ENCODE results near the gene KIF13A. TPM values are rescaled to one million over a fixed set of nuclear protein-coding genes. Genes with fewer than 3 reads are reported as not detected.

Gene KIF13A
- total RNA-seq, 1 donor from 2014 or later: 44.4 TPM

GRCh38 chr6:17957904-17958620 lies 29.4 kb downstream of the KIF13A start:
- Mint-ChIP-seq H3K36me3 (ENCODE audit: insufficient read depth) (peaks cover 3% of the 10 kb centered on the region), H3K27me3 (no peaks in the 10 kb centered on the region), H3K4me3 (ENCODE audit: low read depth) (no peak overlapping the region), H3K9me3 (ENCODE audit: low read depth) (no peaks in the 10 kb centered on the region), H3K4me1 (ENCODE audit: low read depth) (no peaks in the 10 kb centered on the region), H3K27ac (no peak overlapping the region)
- no peak for TF ChIP-seq CTCF (IDR thresholded peaks at IDR 0.05; ENCODE audit: unreplicated experiment)
- no peak for DNase-seq (ENCODE audit: low spot score, unreplicated experiment)

DNA sequence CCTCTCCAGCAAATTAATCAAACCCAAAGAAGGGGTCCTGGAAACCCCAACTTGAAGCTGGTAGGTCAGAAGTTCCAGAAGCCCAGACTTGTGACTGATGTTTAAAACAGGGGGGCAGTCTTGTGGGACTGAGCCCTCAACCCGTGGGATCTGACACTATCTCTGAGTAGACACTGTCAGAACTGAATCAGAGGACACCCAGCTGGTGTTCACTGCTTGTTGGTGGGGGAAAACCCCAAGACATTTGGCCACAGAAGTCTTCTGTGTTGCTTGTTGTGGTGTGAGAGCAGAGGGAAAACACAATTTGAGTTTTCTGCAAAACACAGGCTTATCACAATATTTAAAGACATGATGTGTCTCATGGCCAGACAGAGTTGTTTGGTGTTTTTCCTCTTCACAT lies 29.9 kb downstream of the KIF13A start:
- Mint-ChIP-seq H3K27me3 (no peaks in the 10 kb centered on the region), H3K4me1 (ENCODE audit: low read depth) (no peaks in the 10 kb centered on the region), H3K27ac (no peak overlapping the region), H3K4me3 (ENCODE audit: low read depth) (no peak overlapping the region), H3K36me3 (ENCODE audit: insufficient read depth) (peaks cover 5% of the 10 kb centered on the region), H3K9me3 (ENCODE audit: low read depth) (no peaks in the 10 kb centered on the region)
- TF ChIP-seq CTCF (IDR thresholded peaks at IDR 0.05; ENCODE audit: unreplicated experiment): no peak
- DNase-seq (ENCODE audit: low spot score, unreplicated experiment): no peak

DNA sequence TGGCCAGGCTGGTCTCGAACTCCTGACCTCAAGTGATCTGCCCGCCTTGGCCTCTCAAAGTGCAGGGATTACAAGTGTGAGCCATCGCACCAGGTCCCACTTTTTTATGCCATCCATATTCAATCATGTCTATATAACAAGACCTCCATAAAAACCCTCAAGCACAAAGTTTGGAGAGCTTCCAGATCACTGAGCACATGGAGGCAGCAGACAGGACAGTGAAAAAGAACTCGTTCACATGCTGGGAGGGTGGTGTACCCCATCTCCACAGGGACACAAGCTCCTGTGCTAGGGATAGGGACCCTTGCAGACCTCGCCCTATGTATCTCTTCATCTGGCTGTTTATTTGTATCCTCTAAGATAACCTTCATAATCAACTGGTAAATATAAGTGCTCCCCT lies 30.3 kb downstream of the KIF13A start:
- Mint-ChIP-seq H3K27me3 (no peaks in the 10 kb centered on the region), H3K36me3 (ENCODE audit: insufficient read depth) (peaks cover 5% of the 10 kb centered on the region), H3K27ac (no peak overlapping the region), H3K4me3 (ENCODE audit: low read depth) (no peak overlapping the region), H3K4me1 (ENCODE audit: low read depth) (no peaks in the 10 kb centered on the region), H3K9me3 (ENCODE audit: low read depth) (no peaks in the 10 kb centered on the region)
- TF ChIP-seq CTCF (IDR thresholded peaks at IDR 0.05; ENCODE audit: unreplicated experiment): no peak
- no peak for DNase-seq (ENCODE audit: low spot score, unreplicated experiment)

DNA sequence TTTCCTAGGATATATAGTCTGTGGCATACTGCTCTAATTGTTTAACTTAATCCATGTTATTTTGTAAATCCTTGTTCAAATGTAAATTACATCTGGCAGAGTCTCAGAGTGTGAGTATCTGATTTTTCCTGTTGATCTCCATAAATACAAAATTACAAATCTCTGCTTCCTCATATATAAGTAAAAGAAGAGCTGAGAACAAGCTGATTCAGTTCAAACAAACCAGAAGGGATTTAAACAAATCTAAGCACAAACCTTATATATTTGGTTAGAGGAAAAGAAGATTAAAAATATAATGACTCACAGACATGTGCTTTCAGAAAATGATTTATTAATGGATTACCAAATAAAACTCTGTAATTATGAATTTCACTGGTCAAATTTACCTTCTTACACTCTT lies 37.3 kb downstream of the KIF13A start:
- Mint-ChIP-seq H3K4me1 (ENCODE audit: low read depth) (peaks cover 4% of the 10 kb centered on the region), H3K9me3 (ENCODE audit: low read depth) (peaks cover 3% of the 10 kb centered on the region), H3K4me3 (ENCODE audit: low read depth) (no peak overlapping the region), H3K27me3 (no peaks in the 10 kb centered on the region), H3K36me3 (ENCODE audit: insufficient read depth) (peaks cover 11% of the 10 kb centered on the region), H3K27ac (no peak overlapping the region)
- TF ChIP-seq CTCF (IDR thresholded peaks at IDR 0.05; ENCODE audit: unreplicated experiment): no peak
- DNase-seq (ENCODE audit: low spot score, unreplicated experiment): no peak

DNA sequence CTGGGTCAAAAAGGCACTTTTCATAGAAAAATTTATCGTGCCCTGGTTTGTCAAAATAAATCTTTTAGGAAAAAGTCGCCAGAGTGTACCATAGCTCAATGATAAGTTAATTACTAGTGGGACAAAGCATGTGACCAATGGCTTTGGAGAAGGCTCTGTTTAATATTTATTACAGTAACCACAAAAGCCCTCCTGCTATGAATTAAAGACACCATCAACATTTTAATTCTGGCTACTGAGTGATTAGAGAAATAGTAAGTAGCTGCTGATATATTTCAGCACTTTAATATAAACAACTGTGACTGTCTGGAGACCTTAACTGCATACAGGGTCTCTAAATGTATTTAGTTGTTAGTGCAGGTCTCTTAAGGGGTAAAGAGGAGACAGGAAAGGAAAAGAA lies 38.3 kb downstream of the KIF13A start:
- no peak overlapping the region for H3K4me3 Mint-ChIP-seq (ENCODE audit: low read depth)
- H3K27me3 Mint-ChIP-seq: no peaks in the 10 kb centered on the region
- peaks cover 7% of the 10 kb centered on the region for H3K4me1 Mint-ChIP-seq (ENCODE audit: low read depth)
- H3K36me3 Mint-ChIP-seq (ENCODE audit: insufficient read depth): peaks cover 11% of the 10 kb centered on the region
- no peak for TF ChIP-seq CTCF (IDR thresholded peaks at IDR 0.05; ENCODE audit: unreplicated experiment)
- H3K9me3 Mint-ChIP-seq (ENCODE audit: low read depth): peaks cover 3% of the 10 kb centered on the region
- H3K27ac Mint-ChIP-seq: no peak overlapping the region
- no peak for DNase-seq (ENCODE audit: low spot score, unreplicated experiment)
